ENCODE results near the gene POLR2J2.
"Not testable (repeated sequence)": the region's sequence is repeated elsewhere in the genome, so short reads cannot be mapped to it uniquely, and the experiment has no call there.

Gene POLR2J2

DNA sequence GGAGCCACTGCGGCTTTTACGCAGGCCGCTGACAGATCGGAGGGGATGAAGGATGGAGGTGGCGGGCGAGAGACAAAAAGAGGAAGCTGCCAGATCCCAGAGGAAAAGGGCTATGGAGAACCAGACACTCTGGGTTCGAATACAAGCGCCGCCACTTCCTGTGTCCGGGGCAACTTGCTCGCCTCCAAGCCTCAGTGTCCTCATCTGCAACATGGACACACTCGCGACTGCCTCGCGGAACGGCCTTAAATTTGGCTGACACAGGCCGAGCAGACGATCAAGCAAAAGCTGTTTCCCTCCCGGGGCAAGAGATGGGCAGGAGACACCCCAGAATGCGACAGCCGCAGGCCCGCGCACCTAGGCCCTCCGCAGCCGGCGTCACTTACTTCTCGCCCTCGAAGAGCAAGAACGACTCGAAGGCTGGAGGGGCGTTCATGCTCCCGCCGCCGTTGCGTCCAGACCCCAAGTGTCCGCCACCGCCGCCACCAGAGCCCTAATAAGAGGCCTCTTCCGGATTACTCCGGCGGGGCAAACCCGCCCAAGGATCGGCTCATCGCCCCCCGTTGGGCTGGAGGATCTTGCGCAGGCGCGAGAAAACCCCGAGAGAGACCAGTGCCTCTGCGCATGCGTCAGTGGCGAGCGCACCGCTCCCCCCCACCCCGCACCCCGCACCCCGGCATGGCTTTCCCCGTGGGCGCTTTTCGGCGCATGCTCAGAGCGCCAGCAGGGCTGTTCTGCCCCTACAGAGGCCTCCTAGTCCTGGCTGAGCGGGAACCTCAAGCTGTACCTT, at the start of gene POLR2J2:
POLR2J2 (minus strand) TSS at position 498 of the 790 bp plus-strand sequence; CDS start at position 436, 62 bp downstream.
- not testable (repeated sequence) for DNase-seq (ENCODE audit: low read depth); H3K4me3 ChIP-seq (ENCODE audit: low read depth, low read length)

DNA sequence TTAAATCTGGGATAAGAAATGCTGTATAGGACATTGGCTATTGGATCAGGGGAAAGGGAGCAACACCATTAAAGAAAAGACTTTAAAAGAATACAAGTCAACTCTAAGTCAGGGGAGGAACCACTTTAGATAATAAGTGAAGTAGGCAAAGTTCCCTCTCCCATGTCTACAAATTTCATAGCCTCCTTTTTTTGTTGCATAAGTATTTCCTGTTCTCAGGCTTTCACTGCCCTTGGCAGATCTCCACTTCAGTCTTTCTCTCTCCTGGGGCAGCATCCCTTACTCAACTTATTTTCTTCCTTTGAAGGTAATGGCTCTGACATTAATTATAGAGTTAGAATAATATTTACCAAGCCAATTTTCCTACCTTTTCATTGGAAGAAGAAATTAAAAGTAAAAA, 47.0 kb upstream of the POLR2J2 start:
- peak; percentile 18 for DNase-seq (ENCODE audit: low read depth)
- H3K4me3 ChIP-seq (ENCODE audit: low read depth, low read length): not testable (repeated sequence)

DNA sequence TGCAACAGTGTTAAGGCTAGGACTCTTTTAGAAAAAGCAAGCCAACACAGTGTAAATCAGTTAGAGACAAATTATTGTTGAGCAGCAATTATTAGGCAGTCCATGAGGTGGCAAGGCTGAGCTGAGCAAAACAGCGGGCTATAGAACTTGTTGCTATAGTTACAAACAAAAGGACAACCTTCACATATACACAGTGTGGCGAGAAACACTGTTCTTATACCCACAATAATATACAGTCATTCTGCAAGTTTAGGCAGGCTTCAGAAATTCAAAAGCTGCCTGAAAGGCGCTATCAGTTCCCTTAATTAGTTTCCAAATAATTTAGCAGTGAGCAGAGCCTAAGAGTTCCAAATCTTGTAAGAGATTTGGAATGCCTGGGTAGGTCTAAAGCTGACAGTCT, 44.3 kb upstream of the POLR2J2 start:
- not testable (repeated sequence) for DNase-seq (ENCODE audit: low read depth); H3K4me3 ChIP-seq (ENCODE audit: low read depth, low read length)

DNA sequence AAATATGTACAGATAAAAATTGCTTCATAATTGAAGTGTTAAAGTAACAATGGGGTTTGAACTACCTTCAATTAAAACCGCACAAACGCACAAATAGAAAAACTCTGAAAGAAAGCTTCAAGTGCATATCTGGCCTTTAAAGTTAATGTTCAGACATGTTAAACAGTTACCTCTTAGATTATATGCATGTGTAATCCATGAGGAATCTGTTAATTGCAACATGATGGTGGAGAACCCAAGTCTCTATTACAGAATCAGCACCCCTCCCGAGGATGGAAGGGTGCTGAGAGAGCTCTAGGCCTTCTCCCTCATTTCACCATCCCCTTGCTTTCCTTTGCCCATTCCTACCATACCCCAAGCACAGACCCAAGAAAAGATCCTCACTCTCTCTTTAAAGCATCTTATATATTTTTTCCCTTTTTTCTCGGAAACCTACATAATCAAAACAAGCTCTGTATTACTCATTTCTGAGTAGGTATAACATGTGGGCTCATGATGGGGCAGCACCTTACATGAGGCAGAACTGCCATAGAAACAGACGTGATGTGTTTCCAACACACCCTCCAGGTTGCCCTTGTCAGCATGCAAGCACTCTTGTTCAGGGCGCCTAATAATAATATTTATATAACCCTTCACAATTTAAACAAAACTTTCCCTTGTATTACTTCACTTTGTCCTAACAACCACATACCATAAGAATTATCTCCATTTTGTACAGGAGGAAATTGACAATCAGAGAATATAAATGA, 43.5 kb upstream of the POLR2J2 start:
- not testable (repeated sequence) for H3K4me3 ChIP-seq (ENCODE audit: low read depth, low read length); DNase-seq (ENCODE audit: low read depth)

DNA sequence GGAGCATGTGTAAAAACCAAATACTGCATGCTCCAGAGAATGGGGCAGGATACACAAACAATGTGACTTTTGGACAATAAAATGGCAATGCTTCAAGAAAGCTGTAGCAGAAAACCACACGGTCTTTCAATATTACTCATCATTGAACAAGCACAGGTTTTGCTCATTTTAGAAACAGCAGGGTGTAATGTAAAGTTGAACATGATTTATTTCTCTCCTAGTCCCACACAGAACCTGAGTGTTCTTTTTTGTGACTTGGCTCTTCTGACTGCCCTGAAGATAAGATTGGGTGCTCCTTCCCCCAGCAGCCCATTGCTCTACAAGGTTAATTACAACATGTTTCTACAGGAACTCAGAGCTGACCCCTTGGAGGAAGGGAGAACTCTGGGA, 42.2 kb upstream of the POLR2J2 start:
- H3K4me3 ChIP-seq (ENCODE audit: low read depth, low read length); DNase-seq (ENCODE audit: low read depth): not testable (repeated sequence)

DNA sequence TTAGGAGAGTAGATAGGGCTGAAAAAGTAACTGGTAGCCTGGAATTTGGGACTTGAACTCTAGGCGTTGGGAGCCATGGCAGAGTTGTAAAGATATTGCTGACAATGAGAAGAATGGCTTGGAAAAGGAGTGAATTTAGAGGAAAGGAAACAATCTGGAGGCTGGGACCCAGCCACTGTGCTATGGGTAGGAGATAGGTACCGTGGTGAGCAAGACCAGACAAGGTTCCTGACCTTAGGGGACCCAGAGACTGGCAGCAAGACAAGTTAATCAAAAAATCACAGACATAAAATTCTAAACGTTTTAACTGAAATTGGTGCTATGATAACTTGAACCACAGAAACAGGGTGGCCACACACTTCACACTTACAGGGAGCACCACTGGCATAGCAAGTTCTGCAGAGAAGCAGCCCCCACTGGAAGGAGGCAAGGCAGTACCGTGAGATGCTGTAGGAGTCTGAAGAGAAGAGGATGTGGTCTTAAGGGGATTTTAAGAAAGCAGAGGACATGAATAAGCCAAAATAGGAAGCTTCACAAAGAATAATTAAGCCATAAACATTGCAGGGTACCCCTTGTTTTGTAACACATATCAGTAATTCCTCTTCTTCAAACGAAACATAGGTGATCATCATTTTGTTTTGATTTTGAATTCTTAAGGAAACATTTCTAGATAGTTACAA, 41.7 kb upstream of the POLR2J2 start:
- not testable (repeated sequence) for H3K4me3 ChIP-seq (ENCODE audit: low read depth, low read length)
- peak; percentile 46 for DNase-seq (ENCODE audit: low read depth)

DNA sequence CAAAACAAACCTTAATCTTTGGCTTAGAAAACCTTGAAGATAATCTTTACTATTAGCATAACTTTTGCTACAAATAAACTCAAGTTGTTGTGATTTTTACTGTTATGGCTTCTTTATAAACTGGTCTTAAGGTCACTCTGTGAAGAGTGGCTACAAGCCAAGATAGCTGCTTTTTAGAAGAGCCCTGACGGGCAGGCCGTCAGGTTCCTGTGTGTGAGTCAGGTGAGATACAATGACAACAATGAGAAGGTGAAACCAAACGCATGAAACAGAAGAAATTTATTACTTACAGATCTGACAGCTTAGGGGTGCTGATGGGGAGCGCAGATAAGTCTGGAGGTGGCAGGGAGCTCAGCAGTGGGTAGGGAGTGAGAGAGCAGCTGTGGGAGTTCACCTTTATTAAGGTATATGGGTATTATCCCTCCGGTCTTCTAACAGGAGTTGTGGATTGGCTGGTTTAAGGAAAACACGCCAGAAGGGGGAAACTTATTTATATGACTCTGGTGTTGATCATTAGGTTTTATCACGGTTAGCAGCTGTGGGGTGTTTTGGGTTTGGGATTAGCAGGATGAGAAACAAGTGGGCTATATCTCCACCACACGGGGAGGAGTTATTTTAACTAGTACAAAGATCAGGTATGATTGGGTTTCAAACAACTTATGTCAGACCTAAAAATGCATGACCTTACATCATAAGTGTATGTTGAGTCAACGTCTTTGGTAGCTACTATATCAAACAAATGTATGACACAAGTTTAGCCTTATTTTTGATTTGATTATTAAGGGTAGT, 27.7 kb upstream of the POLR2J2 start:
- H3K4me3 ChIP-seq (ENCODE audit: low read depth, low read length); DNase-seq (ENCODE audit: low read depth): not testable (repeated sequence)

DNA sequence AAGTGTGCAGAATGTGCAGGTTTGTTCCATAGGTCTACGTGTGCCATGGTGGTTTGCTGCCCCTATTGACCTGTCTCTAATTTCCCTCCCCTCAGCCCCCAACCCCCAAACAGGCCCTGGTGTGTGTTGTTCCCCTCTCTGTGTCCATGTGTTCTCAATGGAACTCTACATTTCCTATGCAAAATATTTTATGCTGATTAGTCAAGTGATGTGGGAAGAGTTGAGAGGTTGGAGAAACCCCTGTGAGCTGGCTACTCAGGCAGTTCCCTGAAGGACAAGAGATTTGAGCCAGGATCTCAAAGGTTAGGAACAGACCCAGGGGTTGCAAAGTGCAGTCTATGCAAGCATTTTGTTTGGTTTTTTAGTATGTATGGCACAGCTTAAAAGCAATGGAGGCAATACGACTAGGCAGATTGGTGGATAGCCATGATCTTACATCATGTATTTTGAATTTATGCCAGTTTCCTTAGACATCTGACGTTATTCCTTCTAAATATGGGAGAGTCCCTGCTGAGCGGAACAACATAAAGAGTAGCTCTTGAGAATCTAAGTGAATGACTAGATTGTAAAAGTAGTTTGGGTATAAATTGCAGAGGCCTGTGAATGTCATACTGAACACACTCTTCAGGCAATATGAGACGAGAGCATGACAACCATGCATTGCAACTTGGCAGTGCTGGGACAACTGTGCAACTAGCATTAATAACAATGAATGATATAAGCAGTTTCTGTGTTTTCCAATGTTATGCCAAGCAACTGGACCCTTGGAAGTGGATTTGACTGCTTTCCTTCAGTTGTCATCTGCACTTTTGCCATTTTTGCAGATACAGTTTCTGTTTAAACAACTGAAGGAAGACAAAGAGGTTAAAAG, 26.4 kb upstream of the POLR2J2 start:
- DNase-seq (ENCODE audit: low read depth); H3K4me3 ChIP-seq (ENCODE audit: low read depth, low read length): not testable (repeated sequence)

DNA sequence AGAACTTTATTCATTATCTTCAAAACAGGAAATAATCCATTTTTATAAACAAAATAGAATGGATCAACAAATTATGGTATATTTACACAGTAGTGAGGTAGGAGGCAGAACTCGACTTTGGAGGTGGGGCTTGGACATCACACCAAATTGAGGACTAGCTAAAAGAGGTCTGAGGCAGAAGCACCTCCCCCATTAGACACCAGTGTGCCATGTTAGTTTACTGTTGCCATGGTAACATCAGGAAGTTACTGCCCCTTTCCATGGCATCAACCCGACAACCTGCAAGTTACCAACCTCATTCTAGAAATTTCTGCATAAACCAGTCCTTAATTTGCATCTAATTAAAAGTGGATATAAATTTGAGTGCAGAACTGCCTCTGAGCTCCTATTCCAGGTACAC, 24.5 kb upstream of the POLR2J2 start:
- H3K4me3 ChIP-seq (ENCODE audit: low read depth, low read length); DNase-seq (ENCODE audit: low read depth): not testable (repeated sequence)

DNA sequence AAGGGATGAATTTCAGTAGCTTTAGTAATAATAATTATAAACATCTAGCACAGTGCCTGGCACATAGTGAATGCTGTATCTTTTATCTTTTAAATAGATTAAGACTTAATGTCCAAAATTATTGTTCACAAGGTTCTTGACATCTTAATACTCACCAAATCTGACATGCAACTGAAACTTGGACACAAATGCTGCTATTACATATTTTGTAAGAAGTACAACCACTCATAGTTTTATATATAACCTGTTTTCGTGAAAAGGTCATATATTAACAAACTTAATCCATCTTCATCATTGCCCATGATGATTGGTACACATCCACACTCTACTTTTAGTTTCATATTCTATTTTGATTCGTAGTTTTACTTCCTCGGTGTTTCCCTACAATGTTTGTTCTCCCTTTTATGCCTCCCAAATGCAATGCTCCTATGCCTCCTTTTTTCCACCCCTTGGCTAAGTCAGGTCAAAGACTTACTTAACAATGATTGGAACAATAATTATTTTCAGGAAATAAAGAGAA, 23.6 kb upstream of the POLR2J2 start:
- not testable (repeated sequence) for DNase-seq (ENCODE audit: low read depth); H3K4me3 ChIP-seq (ENCODE audit: low read depth, low read length)

DNA sequence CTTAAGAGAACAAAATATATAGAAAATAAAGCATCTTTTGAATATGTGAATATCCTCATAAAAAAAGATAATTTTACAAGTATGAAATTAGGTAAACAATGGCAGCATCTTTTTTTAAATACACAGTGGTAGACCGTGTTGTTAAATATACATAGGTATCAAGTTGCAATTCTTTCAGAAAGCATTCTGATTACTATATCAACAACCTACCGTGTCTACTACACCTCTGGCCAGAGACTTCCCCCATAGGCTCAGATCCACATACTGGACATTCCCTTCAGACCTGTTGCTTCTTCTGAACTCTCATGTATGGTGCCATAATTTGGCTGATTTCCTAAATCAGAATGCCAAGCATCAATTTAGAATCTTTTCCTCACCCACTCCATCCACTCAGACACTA, 22.5 kb upstream of the POLR2J2 start:
- H3K4me3 ChIP-seq (ENCODE audit: low read depth, low read length); DNase-seq (ENCODE audit: low read depth): not testable (repeated sequence)

DNA sequence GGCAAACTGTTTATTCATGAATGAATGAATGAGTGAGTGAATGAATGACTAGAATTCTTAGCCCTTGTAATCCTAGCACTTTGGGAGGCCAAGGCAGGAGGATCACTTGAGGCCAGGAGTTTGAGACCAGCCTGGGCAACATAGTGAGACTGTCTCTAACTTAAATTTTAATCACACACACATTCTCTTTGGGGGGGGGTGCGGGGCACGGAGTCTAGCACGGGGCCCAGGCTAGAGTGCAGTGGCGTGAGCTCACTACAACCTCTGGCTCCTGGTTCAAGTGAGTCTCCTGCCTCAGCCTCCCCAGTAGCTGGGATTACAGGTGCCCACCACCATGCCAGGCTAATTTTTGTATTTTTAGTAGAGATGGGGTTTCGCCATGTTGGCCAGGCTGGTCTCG, 19.1 kb upstream of the POLR2J2 start:
- not testable (repeated sequence) for DNase-seq (ENCODE audit: low read depth); H3K4me3 ChIP-seq (ENCODE audit: low read depth, low read length)

DNA sequence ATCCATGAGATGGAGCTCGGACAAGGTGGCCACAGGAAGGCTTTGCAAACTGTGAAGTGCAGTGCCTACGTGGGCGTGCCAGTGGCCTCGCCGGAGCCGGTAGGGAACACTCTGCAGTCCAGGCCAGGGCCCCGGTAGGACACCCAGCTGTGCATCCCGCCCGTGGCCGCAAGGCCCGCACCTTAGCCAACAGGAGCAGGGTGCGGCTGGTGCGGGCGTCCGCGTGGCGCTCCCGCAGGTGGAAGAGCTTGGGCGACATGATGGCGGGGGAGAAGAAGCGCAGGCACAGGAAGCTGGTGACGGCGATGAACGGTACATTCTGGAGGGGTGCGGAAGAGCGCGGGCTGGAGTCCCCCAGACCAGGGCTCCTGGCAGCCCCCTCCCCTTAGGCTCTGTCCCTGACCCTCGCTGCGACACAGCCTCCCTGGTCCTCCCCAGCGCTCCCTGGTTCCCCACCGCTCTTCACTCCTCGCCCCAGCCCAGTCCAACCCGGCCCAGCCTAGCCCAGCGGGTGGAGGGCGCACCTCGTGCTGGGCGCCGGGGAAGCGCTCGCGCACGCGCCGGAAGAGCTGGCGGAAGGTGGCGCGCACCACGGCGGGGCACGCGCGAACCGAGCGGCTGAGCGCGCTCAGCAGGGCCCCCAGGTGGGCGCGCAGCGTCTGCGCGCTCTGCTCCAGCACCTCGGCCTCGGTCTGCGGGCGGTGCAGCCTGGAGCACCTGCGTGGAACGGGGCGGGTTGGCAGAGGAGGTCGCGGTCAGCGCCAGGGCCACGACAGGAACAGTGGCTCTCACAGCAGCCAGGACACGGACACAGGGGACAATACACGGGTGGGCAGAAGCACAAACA, 18.2 kb upstream of the POLR2J2 start:
- H3K4me3 ChIP-seq (ENCODE audit: low read depth, low read length); DNase-seq (ENCODE audit: low read depth): not testable (repeated sequence)

DNA sequence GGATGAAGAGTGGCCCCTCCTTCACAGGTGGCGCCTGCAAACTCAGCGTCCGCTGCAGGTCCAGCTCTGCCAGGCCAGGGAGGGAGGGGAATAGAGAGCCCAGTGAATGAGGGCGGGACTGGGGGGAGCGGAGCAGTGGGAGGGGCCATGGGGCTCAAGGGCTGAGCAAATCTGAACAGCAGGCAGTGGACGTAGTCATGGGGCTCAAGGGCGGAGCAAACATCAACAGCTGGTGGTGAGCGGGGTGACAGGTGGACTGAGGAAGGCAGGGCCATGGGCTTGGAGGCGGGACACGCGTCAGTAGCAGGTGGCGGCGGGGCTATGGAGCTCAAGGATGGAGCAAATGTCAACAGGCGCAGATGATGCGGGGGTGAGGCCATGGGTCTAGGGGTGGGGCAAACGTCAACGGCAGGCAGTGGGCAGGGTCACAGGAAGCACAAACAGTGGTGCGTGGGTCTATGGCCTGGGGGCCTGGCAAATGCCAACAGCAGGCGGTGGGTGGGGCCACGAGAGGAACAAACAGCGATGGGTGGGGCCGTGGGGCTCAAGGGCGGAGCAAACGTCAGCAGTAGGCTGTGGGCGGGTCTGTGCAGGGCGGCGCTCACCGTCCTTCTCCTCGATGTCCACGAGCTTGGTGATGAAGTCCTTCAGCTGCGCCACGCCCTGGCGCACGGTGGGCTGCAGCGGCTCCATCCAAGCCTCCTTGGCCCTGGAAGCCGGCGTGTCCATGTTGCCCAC, 17.0 kb upstream of the POLR2J2 start:
- not testable (repeated sequence) for DNase-seq (ENCODE audit: low read depth); H3K4me3 ChIP-seq (ENCODE audit: low read depth, low read length)

DNA sequence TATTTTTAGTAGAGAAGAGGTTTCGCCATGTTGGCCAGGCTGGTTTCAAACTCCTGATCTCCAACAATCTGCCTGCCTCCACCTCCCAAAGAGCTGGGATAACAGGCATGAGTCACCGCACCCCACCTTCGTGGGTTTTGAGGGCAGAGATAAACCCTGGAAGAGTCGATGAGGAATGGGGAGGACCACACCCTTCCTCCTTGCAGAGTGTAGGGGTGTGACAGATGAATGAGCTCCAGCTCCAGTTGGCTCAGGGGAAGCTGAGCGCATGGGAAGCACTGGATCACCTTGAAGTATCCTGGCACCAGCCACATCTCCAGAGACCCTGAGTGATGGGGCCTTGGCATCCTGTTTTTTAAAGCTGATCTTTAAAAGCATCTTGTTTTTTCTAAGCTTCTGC, 11.1 kb upstream of the POLR2J2 start:
- H3K4me3 ChIP-seq (ENCODE audit: low read depth, low read length); DNase-seq (ENCODE audit: low read depth): not testable (repeated sequence)

DNA sequence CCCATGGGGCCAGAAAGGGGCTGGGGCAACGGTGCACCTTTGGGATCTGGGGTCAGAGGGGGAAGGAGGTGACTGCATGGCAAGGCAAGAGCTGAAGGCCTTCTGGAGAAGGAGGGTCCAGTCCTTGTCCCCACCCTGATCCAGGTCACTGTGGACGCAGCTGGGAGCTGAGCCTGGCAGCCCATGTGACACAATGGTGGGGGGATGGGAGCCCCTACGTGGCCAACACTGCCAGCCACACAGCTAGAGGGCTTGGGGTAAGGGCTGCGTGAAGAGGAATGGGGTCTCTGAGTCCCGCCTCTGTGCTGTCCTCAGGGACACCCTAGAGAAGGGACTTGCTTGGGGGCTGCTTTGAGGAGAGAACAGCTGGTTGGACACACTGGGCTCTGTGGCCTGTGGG, 9.3 kb upstream of the POLR2J2 start:
- not testable (repeated sequence) for DNase-seq (ENCODE audit: low read depth); H3K4me3 ChIP-seq (ENCODE audit: low read depth, low read length)
